Measurements from ENCODE around the gene ARHGAP10.

The ARHGAP10 gene

GRCh38 chr4:148095346-148095923, 363.5 kb downstream of the ARHGAP10 start:
- DNase-seq (ENCODE audit: low spot score), result no peak

DNA sequence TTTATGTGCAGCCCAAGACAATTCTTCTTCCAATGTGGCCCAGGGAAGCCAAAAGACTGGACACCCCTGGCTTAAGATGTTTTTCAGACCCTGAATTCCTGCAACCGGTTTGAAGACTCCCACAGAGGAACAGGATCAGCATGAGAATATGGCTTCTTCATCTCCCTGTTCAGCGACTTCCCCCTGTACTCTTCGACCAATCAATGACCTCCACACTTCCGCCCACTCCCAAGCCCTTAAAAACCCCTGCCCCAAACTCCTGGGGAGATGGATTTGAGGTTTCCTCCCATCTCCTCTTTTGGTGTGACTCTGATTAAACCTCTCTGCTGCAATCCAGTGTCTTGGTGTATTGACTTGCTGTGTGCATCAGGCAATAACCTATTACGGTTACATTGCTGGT, 365.9 kb downstream of the ARHGAP10 start:
- no peak for DNase-seq (ENCODE audit: low spot score)

- DNase-seq (ENCODE audit: low spot score), result no peak
These were observed 369.3 kb downstream of the ARHGAP10 start for GRCh38 chr4:148101235-148101634.

DNA sequence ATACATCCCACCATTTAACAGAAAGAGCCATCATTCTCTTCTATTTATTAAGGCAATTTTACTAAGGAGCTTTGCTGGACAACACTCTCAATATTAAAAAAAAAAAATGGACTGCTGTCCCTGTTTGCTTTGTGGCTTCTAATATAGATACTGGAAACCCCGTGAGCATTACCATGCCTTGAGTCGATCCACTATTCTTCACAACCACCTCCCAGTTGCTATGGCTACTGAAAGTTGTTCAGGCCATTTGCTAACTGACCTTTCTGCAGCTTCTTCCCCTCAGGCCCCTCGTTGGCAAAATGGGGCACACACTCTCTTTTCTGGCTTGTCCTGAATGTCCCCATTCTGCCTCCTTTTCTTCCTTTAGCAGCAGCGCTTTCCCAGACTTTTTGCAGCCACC, 369.9 kb downstream of the ARHGAP10 start:
- DNase-seq (ENCODE audit: low spot score), result no peak

- DNase-seq (ENCODE audit: low spot score), result no peak
These were observed 371.9 kb downstream of the ARHGAP10 start for GRCh38 chr4:148103597-148104355.

- no peak for DNase-seq (ENCODE audit: low spot score)
These were observed 376.9 kb downstream of the ARHGAP10 start for GRCh38 chr4:148108766-148109165.

- DNase-seq (ENCODE audit: low spot score), result no peak
These were observed 377.3 kb downstream of the ARHGAP10 start for GRCh38 chr4:148109216-148109615.

GRCh38 chr4:148110169-148110568, 378.3 kb downstream of the ARHGAP10 start:
- no peak for DNase-seq (ENCODE audit: low spot score)

GRCh38 chr4:148112231-148112982, 380.5 kb downstream of the ARHGAP10 start:
- no peak for DNase-seq (ENCODE audit: low spot score)

GRCh38 chr4:148114436-148114835, 382.5 kb downstream of the ARHGAP10 start:
- DNase-seq (ENCODE audit: low spot score), result no peak

GRCh38 chr4:148116264-148116663, 384.4 kb downstream of the ARHGAP10 start:
- no peak for DNase-seq (ENCODE audit: low spot score)

- DNase-seq (ENCODE audit: low spot score), result no peak
These were observed 385.1 kb downstream of the ARHGAP10 start for GRCh38 chr4:148116969-148117368.

DNA sequence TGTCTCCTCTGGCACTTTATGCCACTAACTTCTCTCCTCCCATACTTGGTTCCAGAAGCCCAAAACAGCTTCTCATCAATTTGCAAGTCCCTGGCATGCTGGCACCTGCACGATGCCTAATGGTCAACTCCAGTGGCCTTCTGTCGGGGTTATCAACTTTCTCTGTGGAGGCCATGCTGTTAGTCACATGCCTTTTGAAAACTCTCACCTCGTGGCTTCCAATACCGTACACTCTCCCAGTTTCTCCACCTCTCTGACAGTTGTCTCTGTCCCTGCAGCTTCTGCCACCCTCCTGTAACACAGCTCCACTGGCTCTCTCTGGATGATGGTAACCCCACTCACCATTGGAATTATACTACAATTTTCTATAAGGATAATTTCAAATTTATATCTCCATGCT, 386.3 kb downstream of the ARHGAP10 start:
- DNase-seq (ENCODE audit: low spot score), result no peak

DNA sequence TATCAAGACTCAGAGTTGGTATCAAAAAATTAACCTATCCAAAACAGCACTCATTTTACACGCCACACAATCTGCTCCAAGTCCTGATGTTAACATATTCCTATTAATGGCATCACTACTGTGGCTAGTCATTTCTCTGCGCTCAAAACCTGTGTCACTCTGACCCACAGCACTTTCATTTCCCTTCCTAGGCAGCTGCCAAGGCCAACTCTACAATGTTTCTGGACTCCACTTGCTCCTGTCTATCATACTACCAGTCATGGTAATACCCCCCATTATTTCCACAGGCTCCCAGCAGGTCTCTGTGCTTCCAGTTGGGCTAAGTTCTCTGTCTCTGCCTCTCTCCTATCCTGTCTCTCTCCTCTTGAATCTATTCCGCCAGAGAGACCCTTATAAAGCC, 386.7 kb downstream of the ARHGAP10 start:
- DNase-seq (ENCODE audit: low spot score), result no peak

GRCh38 chr4:148120216-148120615, 388.3 kb downstream of the ARHGAP10 start:
- DNase-seq (ENCODE audit: low spot score), result no peak
